ENCODE measurements around the gene TICRR.

TICRR gene

GRCh38 chr15:89642106-89642505 is 66.8 kb downstream of the TICRR start:
- DNase-seq (ENCODE audit: low read depth), result no peak
- no peak overlapping the region for H3K4me3 ChIP-seq (ENCODE audit: low read depth, low read length)
- TF ChIP-seq CTCF (IDR thresholded peaks at IDR 0.05; ENCODE audit: insufficient read depth, low read depth, low read length, missing control alignments), result no peak

- TF ChIP-seq CTCF (IDR thresholded peaks at IDR 0.05; ENCODE audit: insufficient read depth, low read depth, low read length, missing control alignments), result no peak
- no peak for DNase-seq (ENCODE audit: low read depth)
- H3K4me3 ChIP-seq (ENCODE audit: low read depth, low read length), result no peak overlapping the region
These were observed 70.4 kb downstream of the TICRR start for GRCh38 chr15:89645680-89646079.

- no peak for TF ChIP-seq CTCF (IDR thresholded peaks at IDR 0.05; ENCODE audit: insufficient read depth, low read depth, low read length, missing control alignments)
- H3K4me3 ChIP-seq (ENCODE audit: low read depth, low read length), result no peak overlapping the region
- no peak for DNase-seq (ENCODE audit: low read depth)
These were observed 71.3 kb downstream of the TICRR start for GRCh38 chr15:89646416-89647141.

- DNase-seq (ENCODE audit: low read depth), result peak; percentile 61
- no peak overlapping the region for H3K4me3 ChIP-seq (ENCODE audit: low read depth, low read length)
- peak; percentile 92 for TF ChIP-seq CTCF (IDR thresholded peaks at IDR 0.05; ENCODE audit: insufficient read depth, low read depth, low read length, missing control alignments)
These were observed 72.1 kb downstream of the TICRR start for GRCh38 chr15:89647191-89647851.

GRCh38 chr15:89648106-89649012 is 73.1 kb downstream of the TICRR start:
- no peak for TF ChIP-seq CTCF (IDR thresholded peaks at IDR 0.05; ENCODE audit: insufficient read depth, low read depth, low read length, missing control alignments)

GRCh38 chr15:89649013-89649625 is 73.8 kb downstream of the TICRR start:
- no peak for TF ChIP-seq CTCF (IDR thresholded peaks at IDR 0.05; ENCODE audit: insufficient read depth, low read depth, low read length, missing control alignments)
- no peak overlapping the region for H3K4me3 ChIP-seq (ENCODE audit: low read depth, low read length)
- no peak for DNase-seq (ENCODE audit: low read depth)

More at GRCh38 chr15:89648106-89649012, 73.1 kb downstream of the TICRR start:
- no peak overlapping the region for H3K4me3 ChIP-seq (ENCODE audit: low read depth, low read length)
- no peak for DNase-seq (ENCODE audit: low read depth)
